Activated gamma-delta T cell treated with anti-CD3 and anti-CD28 coated beads, Interleukin-2, amount 50 U/mL, for 16 hours (primary cell): ENCODE results near the gene GNAZ.
"Not testable (repeated sequence)": the region's sequence is repeated elsewhere in the genome, so short reads cannot be mapped to it uniquely, and the experiment has no call there.

Experiments used
- DNase-seq: peaks from one replicate; pipeline ENCODE4 v3.0.0-alpha.2; 2020; ENCODE audit warnings: low read depth

Gene GNAZ

DNA sequence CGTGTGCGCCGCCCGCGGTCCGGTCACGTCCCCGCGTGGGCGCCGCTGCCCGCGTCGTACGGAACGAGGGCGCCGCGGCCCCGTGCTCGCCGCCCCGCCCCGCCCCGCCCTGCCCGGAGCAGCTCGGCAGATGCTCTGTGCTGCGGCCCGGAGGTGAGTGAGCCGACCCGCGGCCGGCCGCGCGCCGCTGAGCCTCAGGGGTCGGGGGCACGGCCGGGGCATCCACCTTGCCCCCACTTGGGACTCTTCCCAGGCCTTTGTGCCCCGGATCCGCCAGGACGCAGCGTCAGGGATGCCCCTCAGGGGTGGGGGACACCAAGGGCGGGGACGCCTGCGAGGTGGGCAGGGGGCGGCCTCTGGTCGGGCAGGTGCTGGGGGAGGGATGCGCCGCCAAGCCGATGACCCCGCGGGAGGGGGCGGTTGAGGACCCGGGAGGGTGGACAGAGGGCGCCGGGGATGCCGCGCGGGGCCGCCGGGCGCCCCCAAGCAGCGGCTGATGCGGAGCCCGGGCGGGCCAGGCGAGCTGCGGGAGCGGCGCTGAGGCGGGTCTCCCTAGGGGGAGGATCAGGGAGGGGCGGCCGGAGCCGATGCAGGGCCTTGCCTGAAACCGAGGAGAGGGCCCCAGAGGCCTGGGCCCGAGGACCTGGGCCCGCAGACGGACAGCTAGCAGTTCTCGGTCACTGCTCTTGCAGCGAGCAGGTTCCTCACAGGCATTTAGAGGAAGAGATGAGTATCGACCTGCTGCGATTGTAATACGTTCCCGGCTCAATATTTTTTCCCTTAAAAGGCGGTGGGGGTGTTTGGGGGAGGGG lies at the start of gene GNAZ:
Gene GNAZ (plus strand): TSS at position 102 of the 812 bp plus-strand sequence. CDS start 25,177 bp downstream, outside the sequence.
- DNase-seq: no peak

GRCh38 chr22:23020659-23021293 lies 49.5 kb upstream of the GNAZ start:
- no peak for DNase-seq

GRCh38 chr22:23021660-23022353 lies 48.5 kb upstream of the GNAZ start:
- DNase-seq: not testable (repeated sequence)

GRCh38 chr22:23023294-23023693 lies 47.0 kb upstream of the GNAZ start:
- DNase-seq: no peak

DNA sequence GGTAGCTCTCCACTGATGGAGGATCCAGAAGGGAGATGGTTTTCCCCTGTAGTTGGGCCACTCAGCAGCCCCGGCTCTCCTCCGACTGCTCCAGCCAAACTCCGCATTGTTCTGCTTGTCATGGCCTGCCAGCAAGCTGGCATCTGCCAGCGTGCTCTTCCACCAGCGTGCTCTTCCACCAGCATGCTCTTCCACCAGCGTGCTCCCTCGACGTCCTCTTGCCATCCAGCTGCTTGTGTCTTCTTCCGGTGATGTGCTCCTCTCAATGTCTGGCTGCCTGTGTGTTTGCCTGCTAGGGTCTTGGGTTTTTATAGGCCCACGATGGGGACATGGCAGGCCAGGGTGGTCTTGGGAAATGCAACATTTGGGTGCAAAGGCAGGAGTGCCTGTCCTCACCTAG lies 43.5 kb upstream of the GNAZ start:
- DNase-seq: no peak

DNA sequence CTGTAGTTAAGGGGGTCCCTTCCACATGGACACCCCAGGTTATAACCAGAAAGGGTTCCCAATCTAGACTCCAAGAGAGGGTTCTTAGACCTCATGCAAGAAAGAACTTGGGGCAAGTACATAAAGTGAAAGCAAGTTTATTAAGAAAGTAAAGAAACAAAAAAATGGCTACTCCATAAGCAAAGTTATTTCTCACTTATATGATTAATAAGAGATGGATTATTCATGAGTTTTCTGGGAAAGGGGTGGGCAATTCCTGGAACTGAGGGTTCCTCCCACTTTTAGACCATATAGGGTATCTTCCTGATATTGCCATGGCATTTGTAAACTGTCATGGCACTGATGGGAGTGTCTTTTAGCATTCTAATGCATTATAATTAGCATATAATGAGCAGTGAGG lies 42.5 kb upstream of the GNAZ start:
- DNase-seq: not testable (repeated sequence)

DNA sequence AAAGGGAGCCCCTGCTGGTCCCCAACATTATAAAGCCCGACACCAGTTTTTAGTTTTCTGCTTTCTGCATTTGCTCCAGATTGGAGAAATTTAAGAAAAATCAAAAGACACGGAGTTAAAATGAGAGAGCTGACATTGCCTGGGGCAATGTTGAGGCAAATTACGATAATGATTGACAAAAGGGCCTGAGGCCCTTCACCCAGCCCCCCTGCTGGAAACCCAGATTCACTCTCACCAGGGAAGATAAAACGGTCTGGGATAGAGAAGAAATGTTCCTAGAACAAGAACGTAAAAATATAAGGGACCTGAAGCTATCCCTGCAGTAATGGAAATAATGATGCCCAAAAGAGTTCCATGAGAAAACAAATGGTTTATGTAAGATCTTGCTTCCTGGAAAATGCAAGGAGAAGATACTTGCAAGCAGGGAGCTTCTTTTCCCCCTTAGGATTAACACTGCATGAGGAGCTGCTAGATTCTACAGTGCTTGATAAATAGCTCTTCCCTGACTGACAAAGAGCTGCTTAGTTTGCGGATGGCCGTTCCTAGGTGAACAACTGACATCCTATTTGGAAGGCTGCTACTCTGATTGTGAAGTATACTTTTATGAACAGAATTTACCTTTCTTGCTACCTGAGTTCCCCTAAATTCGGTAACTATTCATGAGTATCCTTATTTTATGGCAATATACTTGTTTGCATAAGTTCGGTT lies 40.6 kb upstream of the GNAZ start:
- no peak for DNase-seq

GRCh38 chr22:23031381-23031780 lies 38.9 kb upstream of the GNAZ start:
- DNase-seq: no peak

- DNase-seq: no peak
These were observed 38.5 kb upstream of the GNAZ start for GRCh38 chr22:23031786-23032185.

DNA sequence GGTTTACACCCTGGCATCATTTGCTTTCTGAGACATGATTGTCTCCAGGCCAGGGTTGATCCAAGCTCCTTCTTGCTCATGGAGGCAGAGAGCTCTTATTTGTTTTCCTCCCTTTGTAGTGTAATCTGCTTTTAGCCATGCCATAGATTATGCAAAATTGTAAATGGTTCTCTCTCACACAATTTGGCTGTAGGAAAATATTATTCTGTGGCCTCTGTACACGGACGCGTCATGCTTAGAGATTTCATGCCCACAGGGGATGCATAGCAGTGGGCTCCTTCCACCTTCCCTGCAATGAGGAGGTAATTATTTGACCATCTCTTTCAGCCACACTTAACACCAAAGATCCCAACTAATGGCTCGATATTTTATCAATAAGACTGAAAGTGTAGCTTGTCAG lies 37.7 kb upstream of the GNAZ start:
- DNase-seq: no peak

- no peak for DNase-seq
These were observed 37.0 kb upstream of the GNAZ start for GRCh38 chr22:23033116-23033905.

GRCh38 chr22:23034621-23035556 lies 35.4 kb upstream of the GNAZ start:
- no peak for DNase-seq

GRCh38 chr22:23035557-23036277 lies 34.6 kb upstream of the GNAZ start:
- DNase-seq: no peak

GRCh38 chr22:23036684-23037428 lies 33.5 kb upstream of the GNAZ start:
- no peak for DNase-seq

GRCh38 chr22:23037429-23038333 lies 32.6 kb upstream of the GNAZ start:
- no peak for DNase-seq

- DNase-seq: no peak
These were observed 32.0 kb upstream of the GNAZ start for GRCh38 chr22:23038334-23038642.

GRCh38 chr22:23038902-23039301 lies 31.4 kb upstream of the GNAZ start:
- no peak for DNase-seq

- no peak for DNase-seq
These were observed 28.1 kb upstream of the GNAZ start for GRCh38 chr22:23042179-23042578.
